Measurements from ENCODE around the gene RPUSD4. TPM values are rescaled to one million over a fixed set of nuclear protein-coding genes. Genes with fewer than 3 reads are reported as not detected.

The RPUSD4 gene
- total RNA-seq, 1 experiment from 2014 or later, result 25.1 TPM

- Histone ChIP-seq H3K36me3 (ENCODE audit: low read depth) (peaks cover 6% of the 10 kb centered on the region), H3K4me2 (no peak overlapping the region)
- no peak for TF ChIP-seq EZH2 (IDR thresholded peaks at IDR 0.05; ENCODE audit: low read depth)
- TF ChIP-seq CTCF (conservative IDR thresholded peaks at IDR 0.05), result no peak
Measured at GRCh38 chr11:126192361-126192760, 19.1 kb downstream of the RPUSD4 start.

GRCh38 chr11:126191379-126192073 lies 19.9 kb downstream of the RPUSD4 start:
- H2AFZ ChIP-seq, result no peak overlapping the region
- TF ChIP-seq EZH2 (IDR thresholded peaks at IDR 0.05; ENCODE audit: low read depth) (no peak), CTCF (conservative IDR thresholded peaks at IDR 0.05) (no peak)
- no peak overlapping the region for H3K4me3 ChIP-seq
- H3K27ac ChIP-seq, result no peak overlapping the region
- no peaks in the 10 kb centered on the region for H3K27me3 ChIP-seq (ENCODE audit: insufficient read depth, low read depth)
- ChIA-PET CTCF (no interaction called here), POLR2A (ENCODE audit: unreplicated experiment) (no interaction called here)
- no peaks in the 10 kb centered on the region for H3K36me3 ChIP-seq (ENCODE audit: low read depth)
- H3K9me2 ChIP-seq (ENCODE audit: insufficient read depth), result no peaks in the 10 kb centered on the region
- H3K4me2 ChIP-seq, result no peak overlapping the region
- no peaks in the 10 kb centered on the region for H3K9me3 ChIP-seq (ENCODE audit: insufficient read depth, low read depth)
- H3K79me2 ChIP-seq (ENCODE audit: low read depth), result no peaks in the 10 kb centered on the region
- BruUV-seq (replicated peaks), result no TSS peak
- peaks cover 6% of the 10 kb centered on the region for H4K20me1 ChIP-seq (ENCODE audit: insufficient read depth)
- no peaks in the 10 kb centered on the region for H3K4me1 ChIP-seq (replicated peaks; ENCODE audit: insufficient read depth)
- DNase-seq, result no peak
- intact Hi-C loops (cut with micrococcal nuclease; ENCODE audit: unreplicated experiment), result no loop called here
- no peaks in the 10 kb centered on the region for H3F3A ChIP-seq (ENCODE audit: insufficient read depth, low read depth)

More at GRCh38 chr11:126192361-126192760, 19.1 kb downstream of the RPUSD4 start:
- no peaks in the 10 kb centered on the region for H3K79me2 ChIP-seq (ENCODE audit: low read depth)
- H3F3A ChIP-seq (ENCODE audit: insufficient read depth, low read depth), result no peaks in the 10 kb centered on the region
- no peaks in the 10 kb centered on the region for H3K4me1 ChIP-seq (replicated peaks; ENCODE audit: insufficient read depth)
- H3K27ac ChIP-seq, result no peak overlapping the region
- peaks cover 6% of the 10 kb centered on the region for H4K20me1 ChIP-seq (ENCODE audit: insufficient read depth)
- BruUV-seq (replicated peaks), result no TSS peak
- no peak for DNase-seq
- no peaks in the 10 kb centered on the region for H3K9me3 ChIP-seq (ENCODE audit: insufficient read depth, low read depth)
- H3K9me2 ChIP-seq (ENCODE audit: insufficient read depth), result no peaks in the 10 kb centered on the region
- ChIA-PET POLR2A (ENCODE audit: unreplicated experiment) (no interaction called here), CTCF (no interaction called here)
- no peak overlapping the region for H2AFZ ChIP-seq
- H3K4me3 ChIP-seq, result no peak overlapping the region
- intact Hi-C loops (cut with micrococcal nuclease; ENCODE audit: unreplicated experiment), result no loop called here
- no peaks in the 10 kb centered on the region for H3K27me3 ChIP-seq (ENCODE audit: insufficient read depth, low read depth)

GRCh38 chr11:126190792-126191191 lies 20.7 kb downstream of the RPUSD4 start:
- no peaks in the 10 kb centered on the region for H3K9me3 ChIP-seq (ENCODE audit: insufficient read depth, low read depth)
- H3K4me2 ChIP-seq, result no peak overlapping the region
- H4K20me1 ChIP-seq (ENCODE audit: insufficient read depth), result peaks cover 6% of the 10 kb centered on the region
- no peaks in the 10 kb centered on the region for H3K4me1 ChIP-seq (replicated peaks; ENCODE audit: insufficient read depth)
- no peak for TF ChIP-seq EZH2 (IDR thresholded peaks at IDR 0.05; ENCODE audit: low read depth)
- no peak for TF ChIP-seq CTCF (conservative IDR thresholded peaks at IDR 0.05)
- ChIA-PET POLR2A (ENCODE audit: unreplicated experiment) (no interaction called here), CTCF (interaction anchor here (0.6 kb wide), 1 partner anchor 850 kb away, joined by 5 read pairs; no protein-coding TSS in a partner anchor)
- BruUV-seq (replicated peaks), result no TSS peak
- intact Hi-C loops (cut with micrococcal nuclease; ENCODE audit: unreplicated experiment), result no loop called here
- H2AFZ ChIP-seq, result no peak overlapping the region
- H3K27me3 ChIP-seq (ENCODE audit: insufficient read depth, low read depth), result no peaks in the 10 kb centered on the region
- H3K4me3 ChIP-seq, result no peak overlapping the region
- no peaks in the 10 kb centered on the region for H3F3A ChIP-seq (ENCODE audit: insufficient read depth, low read depth)
- no peaks in the 10 kb centered on the region for H3K79me2 ChIP-seq (ENCODE audit: low read depth)
- no peaks in the 10 kb centered on the region for H3K9me2 ChIP-seq (ENCODE audit: insufficient read depth)
- no peaks in the 10 kb centered on the region for H3K36me3 ChIP-seq (ENCODE audit: low read depth)
- no peak overlapping the region for H3K27ac ChIP-seq
- DNase-seq, result no peak

All from PC-9 (cell line).